ENCODE results near the gene UBL3.

Gene UBL3

DNA sequence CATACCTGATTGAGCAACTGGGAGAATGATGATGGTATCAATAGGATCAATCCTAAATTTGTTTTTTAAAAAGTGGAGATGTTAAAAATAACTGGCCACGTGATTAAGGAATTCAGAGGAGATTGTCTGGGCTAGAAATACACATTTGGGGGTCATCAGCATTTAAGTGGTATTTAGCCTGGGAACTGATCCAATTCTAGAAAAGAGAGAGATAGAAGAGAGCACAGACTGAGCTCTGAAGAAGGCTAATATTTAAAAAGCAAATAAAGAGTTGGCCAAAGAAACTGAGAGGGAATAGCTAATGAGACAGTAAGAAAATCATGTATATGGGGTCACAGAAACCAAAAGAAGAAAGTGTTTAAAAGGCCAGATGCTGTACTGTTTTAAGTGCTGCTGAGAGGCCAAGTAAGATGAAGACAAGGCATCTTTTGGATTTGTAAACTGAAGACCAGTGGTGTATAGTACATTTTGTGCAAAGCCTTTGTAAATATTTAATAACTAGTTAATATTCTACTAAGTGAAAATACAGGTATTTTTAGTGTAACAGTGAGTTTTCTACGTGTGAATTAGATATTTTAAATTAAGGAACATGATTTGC, 40.2 kb downstream of the UBL3 start:
- DNase-seq (ENCODE audit: low read depth in 2 of 2): no peak

DNA sequence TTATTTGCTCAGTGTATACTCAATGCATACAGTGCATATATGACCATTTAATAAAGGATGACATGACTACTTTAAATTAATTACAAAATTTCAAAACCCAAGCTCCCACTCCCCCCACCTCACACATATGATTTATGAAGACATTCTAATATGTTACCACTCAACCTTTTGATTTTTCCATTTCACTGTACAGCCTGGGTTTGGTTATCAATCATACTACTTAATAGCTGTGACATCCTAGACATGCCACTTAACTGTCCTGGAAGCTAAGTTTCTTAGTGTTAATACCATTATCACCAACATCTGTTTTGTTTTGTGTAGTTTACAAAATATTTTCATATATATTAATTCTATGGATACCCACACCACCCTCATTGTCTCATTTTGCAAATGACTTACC, 42.2 kb downstream of the UBL3 start:
- no peak for DNase-seq (ENCODE audit: low read depth in 2 of 2)

DNA sequence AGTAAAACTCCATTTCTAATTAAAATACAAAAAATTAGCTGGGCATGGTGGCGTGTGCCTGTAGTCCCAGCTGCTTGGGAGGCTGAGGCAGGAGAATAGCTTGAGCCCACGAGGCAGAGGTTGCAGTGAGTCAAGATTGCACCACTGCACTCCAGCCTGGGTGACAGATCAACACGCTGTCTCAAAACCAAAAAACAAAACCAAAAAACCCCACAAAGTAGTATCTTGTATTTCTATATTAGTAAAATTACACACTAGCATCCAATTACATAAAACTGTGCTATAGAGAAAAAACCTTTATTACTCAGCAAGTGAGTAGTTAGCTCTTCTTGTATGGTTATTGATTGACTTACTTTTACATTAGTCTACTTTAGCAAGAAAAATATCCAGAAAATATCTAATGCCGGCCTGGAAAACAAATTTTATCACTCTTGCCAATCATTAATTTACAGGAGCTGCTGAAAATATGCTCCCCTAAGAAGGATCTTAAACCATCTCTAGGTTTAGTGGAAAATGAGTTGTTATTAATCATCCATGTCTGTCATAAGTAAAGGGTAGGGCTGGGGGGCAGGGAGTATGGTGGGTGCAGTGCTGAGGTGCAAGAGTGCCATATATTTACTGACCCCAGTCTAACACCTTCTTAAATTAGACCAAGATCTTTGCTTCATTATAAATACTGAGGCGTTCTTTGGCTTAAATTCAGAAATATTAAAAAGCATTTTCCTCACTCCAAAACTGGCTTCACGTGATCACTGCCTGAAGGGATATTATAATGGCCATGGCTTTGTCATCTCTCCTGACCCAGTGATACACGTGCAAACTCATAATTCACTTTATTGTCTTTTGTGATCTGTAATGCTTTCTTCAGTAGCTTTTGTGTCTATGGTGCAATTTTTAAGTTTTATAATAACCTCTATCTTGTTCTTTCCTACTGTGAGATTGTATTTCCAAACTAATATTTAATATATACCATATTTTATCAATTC, 44.1 kb downstream of the UBL3 start:
- no peak for DNase-seq (ENCODE audit: low read depth in 2 of 2)

DNA sequence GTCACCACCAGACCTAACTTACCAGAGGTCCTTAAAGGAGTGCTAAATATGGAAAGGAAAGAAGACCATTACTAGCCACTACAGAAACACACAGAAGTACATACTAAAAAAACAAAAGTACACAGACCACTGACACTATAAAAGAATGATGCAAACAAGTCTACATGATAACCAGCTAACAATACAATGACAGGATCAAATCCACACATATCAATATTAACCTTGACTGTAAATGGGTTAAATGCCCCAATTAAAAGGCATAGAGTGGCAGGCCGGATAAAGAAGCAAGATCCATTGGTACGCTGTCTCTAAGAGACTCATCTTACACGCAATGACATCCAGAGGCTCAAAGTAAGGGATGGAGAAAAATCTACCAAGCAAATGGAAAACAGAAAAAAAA, 47.2 kb downstream of the UBL3 start:
- DNase-seq (ENCODE audit: low read depth in 2 of 2): no peak

DNA sequence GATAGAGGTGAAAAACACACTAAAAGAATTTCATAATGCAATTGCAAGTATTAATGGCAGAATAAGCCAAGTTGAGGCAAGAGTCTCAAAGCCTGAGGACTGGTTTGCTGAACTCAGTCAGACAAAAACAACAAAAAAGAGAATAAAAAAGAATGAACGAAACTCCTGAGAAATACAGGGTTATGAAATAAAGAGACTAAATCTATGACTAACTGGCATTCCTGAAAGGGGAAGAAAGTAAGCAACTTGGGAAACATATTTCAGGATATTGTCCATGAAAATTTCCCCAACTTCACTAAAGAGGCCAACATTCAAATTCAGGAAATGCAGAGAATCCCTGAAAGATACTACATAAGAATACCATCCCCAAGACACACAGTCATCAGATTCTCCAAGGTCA, 47.8 kb downstream of the UBL3 start:
- no peak for DNase-seq (ENCODE audit: low read depth in 2 of 2)

DNA sequence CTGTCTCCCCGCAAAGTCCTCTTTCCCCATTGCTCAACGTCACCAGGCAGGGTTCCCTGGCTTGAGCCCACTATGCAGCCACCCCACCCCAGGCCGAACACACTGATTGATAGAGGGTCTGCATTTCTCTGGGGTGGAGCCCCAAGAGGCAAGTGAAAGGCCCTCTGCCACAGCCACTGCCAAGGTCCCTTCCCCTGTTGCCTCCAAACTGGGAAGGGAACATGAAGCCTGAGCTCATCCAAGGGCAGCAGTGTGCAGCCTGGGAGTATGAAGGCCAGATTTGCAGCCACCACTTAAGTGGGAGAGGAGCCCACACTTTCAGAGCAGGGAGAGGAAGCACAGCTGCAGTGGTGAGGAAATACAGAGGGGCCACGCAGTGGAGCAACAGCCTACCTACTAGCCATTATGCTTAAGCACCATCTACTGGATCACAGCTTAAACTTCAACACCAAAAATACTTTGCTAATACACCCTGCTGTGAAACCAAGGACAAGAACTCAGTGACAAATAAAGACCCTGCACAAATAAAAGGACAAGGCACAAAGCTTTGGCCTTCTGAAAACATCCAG, 48.6 kb downstream of the UBL3 start:
- DNase-seq (ENCODE audit: low read depth in 2 of 2): no peak

DNA sequence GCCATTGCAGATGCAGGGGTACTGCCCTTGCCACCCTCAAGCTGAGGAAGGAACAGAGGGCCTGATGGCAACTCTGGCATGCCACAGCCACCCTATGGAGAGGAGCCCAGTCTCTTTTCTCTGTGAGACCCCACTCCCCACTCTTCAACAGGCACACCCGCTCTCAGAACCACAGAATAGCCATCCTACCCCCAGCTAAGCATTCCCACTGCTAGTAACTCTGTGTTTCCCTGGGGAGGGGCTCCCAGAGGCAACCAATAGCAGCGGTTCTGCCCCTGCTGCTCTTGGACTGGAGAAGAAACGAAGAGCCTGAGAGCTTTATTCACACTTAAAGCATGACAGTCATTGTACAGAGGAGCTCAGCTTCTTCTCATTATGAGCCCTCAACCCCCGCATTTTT, 49.3 kb downstream of the UBL3 start:
- no peak for DNase-seq (ENCODE audit: low read depth in 2 of 2)

DNA sequence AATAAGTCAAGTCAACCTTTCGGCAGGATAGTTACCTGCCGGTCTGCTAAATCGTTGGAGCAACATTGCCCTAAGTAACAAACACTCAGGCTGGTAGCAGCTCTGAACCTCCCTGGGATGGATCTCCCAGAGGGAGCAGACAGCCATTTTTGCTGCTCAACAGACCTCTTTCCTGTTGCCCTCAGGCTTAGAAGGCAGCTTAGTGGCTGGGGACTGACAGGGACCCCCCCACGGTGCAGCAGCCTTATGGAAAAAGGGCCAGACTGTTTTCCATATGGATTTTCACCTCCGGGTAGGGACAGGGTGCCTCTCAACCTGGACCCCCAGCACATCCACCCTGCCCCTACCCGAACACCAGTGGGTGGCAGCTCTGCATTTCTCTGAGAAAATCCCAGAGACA, 49.7 kb downstream of the UBL3 start:
- no peak for DNase-seq (ENCODE audit: low read depth in 2 of 2)

DNA sequence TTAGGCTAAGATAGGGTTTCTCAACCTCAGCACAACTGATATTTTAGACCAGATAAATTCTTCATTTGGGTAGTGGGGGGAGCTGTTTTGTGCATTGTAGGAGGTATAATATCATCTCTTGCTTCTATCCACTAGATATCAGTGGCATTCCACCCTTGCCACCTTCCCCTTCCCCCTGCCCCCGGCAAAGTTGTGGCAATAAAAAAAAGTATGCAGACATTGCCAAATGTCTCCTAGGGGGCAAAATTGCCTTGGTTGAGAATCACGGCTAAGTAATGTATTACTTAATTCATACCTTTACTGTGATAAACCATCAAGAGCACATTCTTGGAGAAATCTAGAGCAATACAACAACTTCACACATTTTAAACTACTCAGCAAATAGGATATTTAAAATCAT, 51.4 kb downstream of the UBL3 start:
- DNase-seq (ENCODE audit: low read depth in 2 of 2): no peak

DNA sequence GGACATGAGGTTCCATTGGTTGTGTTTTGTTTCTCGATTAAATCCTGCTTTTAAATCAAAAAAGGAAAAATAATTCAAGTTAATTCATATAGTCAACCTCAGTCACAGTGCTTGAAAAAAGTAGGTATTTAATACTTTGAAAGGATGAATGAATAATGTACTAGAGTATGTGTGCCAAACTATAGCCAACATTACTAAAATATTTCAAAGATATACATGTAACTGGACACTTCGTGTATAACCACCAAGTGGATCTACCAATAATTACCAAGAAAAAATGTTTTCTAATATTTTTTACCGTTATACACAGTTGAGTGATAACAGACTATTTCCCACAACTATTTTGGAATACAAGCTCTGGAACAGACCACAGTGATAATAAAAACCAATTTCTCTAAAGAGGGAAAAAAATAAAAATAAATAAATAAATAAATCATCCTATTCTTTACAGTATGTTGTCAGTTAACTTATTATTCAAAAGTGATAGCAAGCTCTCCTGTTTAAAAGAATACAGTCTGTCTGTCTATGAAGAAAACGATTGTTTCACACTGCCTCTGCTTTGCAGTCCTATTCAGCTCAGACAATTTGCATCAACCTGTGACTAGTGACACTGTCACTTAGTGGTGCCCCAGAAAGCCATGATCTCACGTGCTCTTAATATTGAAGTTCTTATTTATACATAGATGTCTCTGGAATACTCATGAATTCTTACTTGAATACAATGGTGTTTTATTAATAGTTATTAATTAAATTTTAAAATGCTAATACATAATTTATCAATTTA, 58.2 kb downstream of the UBL3 start:
- DNase-seq (ENCODE audit: low read depth in 2 of 2): no peak

DNA sequence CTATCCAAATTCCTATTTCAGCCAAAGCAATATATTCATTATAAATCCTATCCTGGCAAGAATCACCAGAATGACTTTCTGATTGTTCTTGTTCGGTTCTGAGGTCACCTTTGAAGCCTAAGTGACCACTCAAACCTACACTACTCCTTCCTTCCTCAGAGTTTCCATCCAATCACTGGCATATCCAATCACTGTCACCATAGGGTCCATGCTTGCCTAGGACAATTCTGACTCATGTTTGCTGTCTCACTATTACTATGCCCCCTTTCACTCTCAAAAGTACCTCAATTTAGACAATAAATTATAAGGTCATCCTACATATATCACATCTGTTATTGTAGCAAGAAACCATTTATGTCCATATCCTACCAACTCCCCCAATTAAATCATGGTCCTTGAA, 58.9 kb downstream of the UBL3 start:
- no peak for DNase-seq (ENCODE audit: low read depth in 2 of 2)

DNA sequence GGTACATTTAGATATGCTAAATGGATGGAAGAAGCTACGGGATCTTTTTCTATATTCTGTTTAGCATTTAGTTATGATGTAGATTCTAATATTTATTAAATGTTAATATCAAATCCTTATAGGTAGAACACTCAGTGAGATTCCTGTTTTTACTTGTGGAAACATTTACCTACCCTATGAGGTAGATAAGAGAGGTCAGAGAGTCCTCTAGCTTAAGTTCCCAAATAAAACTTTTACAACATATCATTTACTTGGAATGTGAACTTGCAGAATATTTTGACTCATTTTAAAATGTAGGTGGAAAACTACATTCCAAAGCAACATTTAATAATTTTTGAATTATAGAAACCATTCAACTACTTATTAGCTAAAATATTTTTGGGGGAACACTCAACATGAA, 63.7 kb downstream of the UBL3 start:
- no peak for DNase-seq (ENCODE audit: low read depth in 2 of 2)

DNA sequence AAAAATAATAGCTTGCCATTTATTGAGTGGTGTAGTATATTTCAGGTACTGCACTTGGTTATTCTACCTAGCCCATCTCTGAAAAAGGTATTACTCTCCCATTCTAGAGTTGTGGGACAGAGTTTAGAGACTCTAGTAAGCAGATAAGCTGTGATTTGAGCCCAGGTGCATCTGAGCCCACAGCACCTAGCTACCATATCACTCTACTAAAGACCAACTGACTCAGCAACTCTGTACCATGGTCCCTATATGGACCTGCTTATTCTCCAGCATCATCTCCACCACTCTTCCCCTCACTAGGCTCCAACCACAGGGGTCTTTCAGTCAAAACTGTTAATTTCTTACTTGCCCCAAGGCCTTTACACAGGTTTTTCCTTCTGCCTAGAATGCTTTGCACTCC, 64.4 kb downstream of the UBL3 start:
- no peak for DNase-seq (ENCODE audit: low read depth in 2 of 2)

DNA sequence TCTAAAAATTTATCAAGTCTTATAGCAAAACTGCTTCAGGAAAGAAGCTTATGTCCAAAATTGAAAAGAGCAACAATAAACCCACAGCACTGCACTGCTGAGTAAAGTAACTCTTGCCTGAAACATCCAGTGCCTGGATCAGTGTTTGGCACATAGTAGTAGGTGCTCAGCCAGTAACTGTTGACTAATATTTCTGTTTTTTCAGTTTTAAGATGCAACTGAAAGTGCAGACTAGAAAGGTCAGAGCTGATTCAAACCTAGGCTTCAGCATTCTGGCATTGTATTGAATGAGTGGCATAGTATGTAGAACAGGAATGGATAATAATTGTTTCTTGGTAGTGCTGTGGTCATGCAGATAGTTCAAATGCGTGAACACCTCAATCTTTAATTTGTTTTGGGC, 67.6 kb downstream of the UBL3 start:
- DNase-seq (ENCODE audit: low read depth in 2 of 2): no peak

DNA sequence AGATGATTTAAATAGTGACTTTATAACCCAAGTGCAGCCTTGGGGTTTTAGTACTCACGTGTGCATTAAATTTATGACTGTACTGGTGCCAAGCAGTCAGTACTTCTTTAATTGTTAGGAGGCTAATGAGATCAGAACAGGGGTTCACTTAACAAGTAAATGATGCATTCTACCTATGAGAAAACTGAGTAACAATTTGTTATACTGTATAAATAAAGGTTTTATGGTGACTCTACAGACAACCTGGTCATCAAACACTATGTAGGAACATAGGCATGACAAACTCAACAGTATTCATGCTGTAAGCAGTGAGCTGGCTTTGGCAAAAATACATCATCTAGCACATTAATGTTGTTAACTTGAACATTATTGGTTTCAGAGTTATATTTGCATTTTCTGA, 75.6 kb downstream of the UBL3 start:
- no peak for DNase-seq (ENCODE audit: low read depth in 2 of 2)

DNA sequence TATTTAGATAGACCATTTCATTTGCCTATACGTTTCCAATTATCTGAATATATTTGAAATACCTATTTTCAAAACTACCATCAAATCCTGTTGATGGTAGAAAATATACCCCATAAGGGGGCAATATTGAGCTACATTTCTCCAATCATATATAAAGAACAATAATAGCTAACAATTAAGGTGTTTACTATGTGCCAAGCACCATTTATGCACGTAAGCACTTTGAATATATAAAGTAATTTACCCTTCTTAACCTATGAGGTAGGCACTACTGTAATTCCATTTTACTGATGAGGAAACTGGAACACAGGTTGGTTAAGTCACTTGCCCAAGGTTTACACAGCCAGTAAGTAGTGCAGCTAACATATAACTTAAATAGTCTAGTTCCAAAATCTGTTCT, 79.2 kb downstream of the UBL3 start:
- no peak for DNase-seq (ENCODE audit: low read depth in 2 of 2)

DNA sequence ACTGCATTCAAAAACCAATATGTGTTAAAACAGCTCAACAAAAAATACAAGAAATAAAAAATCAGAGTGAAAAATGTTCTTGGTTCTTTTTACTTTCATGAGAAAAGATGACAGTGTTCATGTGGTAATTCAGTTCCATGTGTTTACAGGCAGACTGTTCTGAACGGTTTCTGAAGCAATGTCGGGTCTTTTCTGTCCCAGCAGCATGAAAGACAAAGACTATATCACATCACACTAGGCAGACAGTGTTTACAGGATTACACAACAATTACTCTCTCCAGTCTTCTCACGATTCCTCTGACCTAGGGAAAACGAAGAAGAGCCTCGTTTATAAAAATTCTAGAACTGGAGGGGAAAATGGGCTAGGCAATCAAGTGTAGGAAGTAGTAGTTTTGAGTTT, 83.4 kb downstream of the UBL3 start:
- no peak for DNase-seq (ENCODE audit: low read depth in 2 of 2)

DNA sequence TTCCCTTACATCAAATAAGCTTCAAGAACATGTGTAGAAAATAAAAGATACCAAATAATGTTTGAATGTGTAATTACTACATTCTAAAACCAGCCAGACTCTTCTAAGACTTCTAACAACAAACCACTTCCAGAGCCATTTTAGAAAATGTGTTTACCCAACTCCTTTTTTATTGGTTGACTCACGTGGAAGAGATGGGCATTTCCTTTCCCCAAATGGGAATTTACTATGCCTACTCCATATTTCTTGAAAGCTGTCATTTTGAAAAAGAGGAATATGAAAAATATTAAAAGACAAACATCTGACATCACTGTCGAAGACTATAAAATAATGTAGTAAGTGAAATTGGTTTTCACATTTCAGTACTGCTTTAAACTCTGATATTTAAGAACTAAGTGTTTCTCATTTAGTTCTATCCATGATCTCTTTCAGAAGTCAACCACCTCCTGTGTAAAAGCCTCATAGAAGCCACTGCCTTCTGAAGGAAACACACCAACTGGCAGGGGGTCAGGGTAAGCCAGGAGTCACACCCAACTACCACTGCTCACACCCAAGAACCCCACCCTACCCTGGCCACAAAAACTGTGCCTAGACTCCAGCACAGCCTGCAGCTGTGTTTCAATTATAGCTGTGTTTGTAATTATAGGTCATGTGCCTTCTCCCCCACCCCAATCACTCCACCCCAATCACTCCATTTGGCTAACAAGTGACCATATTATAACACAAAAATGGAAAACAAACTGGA, 86.8 kb downstream of the UBL3 start:
- DNase-seq (ENCODE audit: low read depth in 2 of 2): no peak

DNA sequence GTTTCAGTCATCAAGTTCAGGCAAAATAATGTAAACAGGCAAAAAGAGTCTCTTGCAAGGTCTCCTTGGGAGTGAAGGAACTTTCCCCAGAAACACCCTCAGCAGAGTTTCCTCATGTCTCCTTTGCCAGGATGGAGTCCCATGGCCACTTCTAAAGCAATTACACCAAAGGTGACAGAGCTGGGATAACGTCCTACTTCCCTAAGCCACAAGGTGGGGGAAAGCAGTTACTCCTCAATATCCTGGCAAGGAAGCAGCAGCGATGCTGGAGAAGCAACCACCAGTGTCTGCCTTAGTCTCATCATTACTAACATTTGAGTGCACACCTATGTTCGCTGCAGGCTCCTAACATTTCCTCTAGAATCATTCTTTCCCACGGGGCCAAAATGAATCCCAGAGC, 88.6 kb downstream of the UBL3 start:
- no peak for DNase-seq (ENCODE audit: low read depth in 2 of 2)

DNA sequence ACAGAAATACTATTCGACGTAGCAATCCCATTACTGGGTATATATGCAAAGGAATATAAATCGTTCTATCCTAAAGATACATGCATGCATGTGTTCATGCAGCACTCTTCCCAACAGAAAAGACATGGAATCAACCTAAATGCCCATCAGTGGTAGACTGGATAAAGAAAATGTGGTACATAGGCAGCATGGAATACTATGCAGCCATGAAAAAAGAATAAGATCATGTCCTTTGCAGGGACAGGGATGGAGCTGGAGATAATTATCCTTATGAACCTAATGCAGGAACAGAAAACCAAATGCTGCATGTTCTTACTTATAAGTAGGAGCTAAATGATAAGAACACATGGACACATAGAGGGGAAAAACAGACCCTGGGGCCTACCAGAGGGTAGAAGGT, 89.3 kb downstream of the UBL3 start:
- no peak for DNase-seq (ENCODE audit: low read depth in 2 of 2)

DNA sequence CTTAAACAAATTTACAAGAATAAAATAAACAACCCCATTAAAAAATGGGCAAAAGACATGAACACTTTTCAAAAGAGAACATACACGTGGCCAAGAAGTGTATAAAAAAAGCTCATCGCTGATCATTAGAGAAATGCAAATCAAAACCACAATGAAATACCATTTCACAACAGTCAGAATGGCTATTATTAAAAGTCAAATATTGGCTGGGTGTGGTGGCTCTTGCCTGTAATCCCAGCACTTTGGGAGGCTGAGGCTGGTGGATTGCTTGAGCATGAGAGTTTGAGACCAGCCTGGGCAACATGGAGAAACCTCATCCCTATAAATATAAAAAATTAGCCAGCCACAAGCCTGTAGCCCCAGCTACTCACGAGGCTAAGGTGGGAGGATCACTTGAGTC, 89.9 kb downstream of the UBL3 start:
- no peak for DNase-seq (ENCODE audit: low read depth in 2 of 2)
